Erythroblast (primary cell): Measurements from ENCODE around the gene TMEM44.
"Not testable (repeated sequence)": the region's sequence is repeated elsewhere in the genome, so short reads cannot be mapped to it uniquely, and the experiment has no call there.

ENCODE experiments used
- DNase-seq, 2 experiments: peaks; one replicate each; lab custom pipeline; 2025; lab: John Stamatoyannopoulos, UW
- GATA1 ChIP-seq: IDR thresholded peaks from 2 replicates; pipeline ENCODE4 v1.6.1; 2011; ENCODE audit warnings: low read depth, mild to moderate bottlenecking, control low read depth, low read length, moderate library complexity
- POLR2A ChIP-seq: IDR thresholded peaks from 2 replicates; pipeline ENCODE4 v1.6.1; 2011; ENCODE audit warnings: mild to moderate bottlenecking, low read length

TMEM44 gene

DNA sequence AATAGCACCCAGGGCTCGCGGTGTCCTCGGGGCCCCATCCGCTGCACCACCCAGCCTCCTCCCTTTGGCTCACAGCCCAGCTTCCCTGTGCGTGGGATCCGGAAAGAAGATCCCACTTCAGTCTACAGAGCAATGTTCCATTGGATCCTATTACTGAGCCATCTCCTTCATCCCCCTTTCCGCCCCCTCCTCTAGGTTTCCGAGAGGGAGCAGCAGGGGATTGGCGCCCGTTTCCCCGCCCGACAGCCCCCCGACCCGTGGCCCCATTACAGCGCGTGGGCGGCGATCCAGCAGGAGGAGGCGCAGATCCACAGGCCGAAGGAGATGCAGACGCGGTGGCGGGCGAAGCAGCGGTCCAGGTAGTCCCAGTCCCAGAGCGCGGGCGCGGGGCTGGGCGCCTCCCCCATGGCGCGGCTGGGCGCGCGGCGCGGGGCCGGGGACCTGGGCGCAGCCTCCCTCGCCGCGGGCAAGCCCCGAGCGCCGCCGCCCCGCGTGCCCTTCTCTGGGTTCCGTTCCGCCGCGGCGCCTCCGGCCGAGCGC is 340 bp downstream of the TMEM44 start:
- DNase-seq = peak; percentile 40 to 43
- no peak for TF ChIP-seq POLR2A
- TF ChIP-seq GATA1 = no peak

GRCh38 chr3:194632226-194632808 is 902 bp downstream of the TMEM44 start:
- no peak for DNase-seq
- TF ChIP-seq GATA1 = no peak
- no peak for TF ChIP-seq POLR2A

- DNase-seq = no peak
- TF ChIP-seq POLR2A (no peak), GATA1 (no peak)
These were observed 1.5 kb downstream of the TMEM44 start for GRCh38 chr3:194631696-194632095.

- not testable (repeated sequence) for DNase-seq
These were observed 2.5 kb downstream of the TMEM44 start for GRCh38 chr3:194630681-194631080.

DNA sequence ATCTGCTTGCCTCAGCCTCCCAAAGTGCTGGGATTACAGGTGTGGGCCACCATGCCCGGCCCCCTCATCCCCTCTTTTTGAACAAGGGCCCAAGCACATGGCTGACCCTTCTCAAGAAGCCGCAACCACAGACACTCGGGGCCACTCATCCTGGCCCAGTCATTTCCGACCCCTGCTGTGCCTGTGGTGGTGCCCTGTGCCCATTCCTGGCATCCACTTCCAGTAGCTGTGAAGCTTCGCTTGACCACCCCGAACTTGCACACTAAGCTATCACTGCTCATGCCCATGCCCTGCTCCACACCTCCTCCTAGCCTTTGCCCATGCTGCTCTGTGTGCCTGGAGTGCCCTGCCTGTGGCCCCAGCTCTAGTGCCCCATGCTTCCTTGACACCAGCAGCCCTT is 8.3 kb downstream of the TMEM44 start:
- DNase-seq = no peak
- no peak for TF ChIP-seq POLR2A
- TF ChIP-seq GATA1 = no peak

DNA sequence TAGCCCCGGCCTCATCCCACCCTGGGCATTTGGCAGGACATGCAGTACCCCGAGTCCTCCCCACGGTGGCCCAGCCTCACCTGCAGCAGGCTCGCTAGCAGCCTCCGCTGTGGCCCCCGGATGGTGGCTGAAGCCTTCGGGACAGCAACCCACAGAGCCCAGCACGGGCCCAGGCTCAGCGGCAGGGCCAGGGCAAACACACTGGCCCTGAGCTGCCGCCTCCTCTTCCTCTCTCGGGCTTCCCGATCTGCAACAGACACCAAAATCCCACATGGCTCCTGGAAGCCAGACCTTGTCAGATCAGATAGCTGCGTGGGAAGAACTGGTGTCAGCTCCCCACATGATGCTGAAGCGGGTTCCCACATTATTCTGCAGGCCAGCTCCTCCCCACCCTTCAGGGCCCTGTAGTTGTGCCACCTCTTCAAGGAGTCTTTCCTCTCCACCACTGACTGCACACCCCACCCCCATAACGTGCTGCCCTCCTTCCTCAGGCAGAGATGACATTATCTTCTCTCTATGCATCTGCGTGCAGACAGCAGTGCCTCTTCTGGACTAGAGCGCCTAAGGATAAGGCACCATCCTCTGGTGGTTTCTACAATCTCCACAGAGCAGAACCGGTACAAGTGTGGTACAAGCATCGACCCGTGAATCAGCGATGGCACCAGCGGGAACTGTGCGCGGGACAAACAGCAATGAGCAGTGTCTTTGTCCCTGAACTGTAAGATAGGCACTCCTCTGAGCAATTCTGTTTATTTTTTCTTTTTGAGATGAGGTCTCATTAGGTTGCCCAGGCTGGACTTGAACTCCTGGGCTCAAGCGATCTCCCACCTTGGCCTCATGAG is 9.5 kb downstream of the TMEM44 start:
- DNase-seq = no peak
- TF ChIP-seq GATA1 (no peak), POLR2A (no peak)

DNA sequence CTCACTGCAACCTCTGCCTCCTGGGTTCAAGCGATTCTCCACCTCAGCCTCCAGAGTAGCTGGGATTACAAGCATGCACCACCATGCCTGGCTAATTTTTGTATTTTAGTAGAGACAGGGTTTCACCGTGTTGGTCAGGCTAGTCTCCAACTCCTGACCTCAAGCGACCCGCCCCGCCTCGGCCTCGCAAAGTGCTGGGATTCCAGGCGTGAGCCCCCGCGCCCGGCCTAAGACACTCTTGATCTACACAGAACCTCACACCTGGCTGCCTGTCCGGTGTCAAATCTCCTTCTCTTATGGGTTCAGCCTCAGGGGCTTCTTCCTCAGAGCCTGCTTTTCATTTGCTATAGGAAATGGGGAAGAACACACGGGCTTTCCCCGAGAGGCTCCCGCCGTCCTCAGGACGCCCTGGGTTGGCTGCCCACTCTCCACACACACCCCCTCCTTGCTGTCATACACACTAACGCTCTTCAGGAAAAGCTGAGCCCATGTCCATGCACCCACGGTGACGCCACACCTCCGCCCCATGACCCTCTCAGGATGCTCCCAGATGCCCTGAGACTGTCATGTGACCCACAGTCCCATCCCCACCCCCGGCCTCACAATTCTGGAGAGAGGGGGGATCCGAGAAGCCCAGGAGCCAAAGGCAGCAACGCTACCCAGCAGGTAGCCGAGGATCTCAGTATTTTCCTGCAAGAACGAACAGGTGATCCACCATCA is 10.4 kb downstream of the TMEM44 start:
- no peak for DNase-seq
- no peak for TF ChIP-seq GATA1

GRCh38 chr3:194621947-194622346 is 11.3 kb downstream of the TMEM44 start:
- DNase-seq = no peak
- TF ChIP-seq GATA1 = no peak

- DNase-seq = no peak
- no peak for TF ChIP-seq POLR2A
- TF ChIP-seq GATA1 = no peak
These were observed 13.0 kb downstream of the TMEM44 start for GRCh38 chr3:194620196-194620595.

GRCh38 chr3:194619741-194620140 is 13.5 kb downstream of the TMEM44 start:
- TF ChIP-seq GATA1 = no peak
- no peak for TF ChIP-seq POLR2A

GRCh38 chr3:194618858-194619608 is 14.2 kb downstream of the TMEM44 start:
- no peak for DNase-seq
- TF ChIP-seq POLR2A = no peak
- TF ChIP-seq GATA1 = no peak

More at GRCh38 chr3:194619741-194620140, 13.5 kb downstream of the TMEM44 start:
- DNase-seq = no peak

GRCh38 chr3:194617827-194618226 is 15.4 kb downstream of the TMEM44 start:
- no peak for TF ChIP-seq POLR2A
- no peak for TF ChIP-seq GATA1
- no peak for DNase-seq

DNA sequence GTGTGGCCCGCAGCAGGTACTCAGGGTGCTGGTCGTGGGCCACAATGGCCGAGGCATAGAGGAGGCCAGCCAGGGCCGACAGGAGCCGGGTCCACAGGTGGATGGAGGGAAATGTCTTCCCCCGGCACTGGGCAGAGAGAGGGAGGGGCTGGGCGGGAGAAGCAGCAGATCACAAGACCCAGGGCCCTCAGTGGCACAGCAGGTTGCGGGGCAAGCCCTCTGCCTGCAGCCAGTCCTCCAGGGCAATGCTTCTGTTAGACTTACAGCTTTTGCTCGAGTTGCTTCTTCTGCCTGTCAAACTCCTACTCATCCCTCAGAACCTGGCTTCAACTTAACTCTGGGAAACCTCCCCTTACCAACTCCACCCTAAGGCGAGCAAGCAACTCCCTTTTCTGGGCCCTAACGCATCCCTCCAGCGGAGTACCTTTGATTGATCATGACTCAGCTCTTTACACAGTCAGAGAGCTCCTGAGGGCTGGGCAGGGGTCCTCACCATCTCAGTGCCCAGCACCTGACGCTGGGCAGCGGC is 16.0 kb downstream of the TMEM44 start:
- TF ChIP-seq POLR2A = no peak
- TF ChIP-seq GATA1 = no peak

GRCh38 chr3:194615226-194615625 is 18.0 kb downstream of the TMEM44 start:
- no peak for TF ChIP-seq GATA1
- TF ChIP-seq POLR2A = no peak
- DNase-seq = no peak

More for the DNA sequence above, 16.0 kb downstream of the TMEM44 start:
- DNase-seq = no peak
